CD4-positive, alpha-beta T cell treated with Interleukin-21 for 1 hour (primary cell): ENCODE measurements around the gene MAPK4.
"Not testable (repeated sequence)": the region's sequence is repeated elsewhere in the genome, so short reads cannot be mapped to it uniquely, and the experiment has no call there.

Experiments used
- DNase-seq: peaks from one replicate; pipeline ENCODE4 v3.0.0-alpha.2; 2020

The MAPK4 gene

DNA sequence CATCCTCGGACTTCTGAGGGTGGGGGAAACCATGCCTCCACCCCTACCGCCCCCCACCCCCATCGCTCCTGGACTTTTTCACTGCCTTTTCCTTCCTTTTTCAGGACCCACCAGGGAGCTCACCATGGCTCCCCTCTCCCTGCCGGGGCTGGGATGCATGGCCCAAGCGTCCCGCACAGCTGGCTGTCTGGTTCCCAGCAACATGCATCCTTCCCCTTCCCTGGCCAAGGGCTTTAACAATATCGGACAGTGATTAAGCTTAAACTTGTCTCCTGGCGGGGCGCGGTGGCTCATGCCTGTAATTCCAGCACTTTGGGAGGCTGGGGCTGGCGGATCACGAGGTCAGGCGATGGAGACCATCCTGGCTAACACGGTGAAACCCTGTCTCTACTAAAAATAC, 215.8 kb downstream of the MAPK4 start:
- no peak for DNase-seq

DNA sequence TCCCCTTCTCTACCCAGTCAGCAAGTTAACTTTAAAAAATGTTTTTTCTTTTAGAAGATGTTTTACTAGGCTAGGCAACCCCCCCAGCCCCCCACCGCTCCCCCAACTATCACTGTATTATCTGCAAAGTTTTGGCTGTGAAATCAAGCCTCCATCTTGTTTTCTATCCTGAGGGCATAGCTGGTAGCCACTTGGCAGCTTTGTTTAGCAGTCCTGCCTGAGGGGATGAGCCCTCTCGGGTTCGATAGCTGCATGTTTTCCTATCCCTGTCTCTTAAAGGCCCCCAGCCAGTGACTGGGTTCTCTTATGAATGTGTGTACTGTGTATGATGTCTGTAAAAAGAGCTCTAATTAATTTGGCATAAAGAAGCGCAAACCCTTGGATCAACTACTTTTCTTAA, 216.5 kb downstream of the MAPK4 start:
- DNase-seq: no peak

DNA sequence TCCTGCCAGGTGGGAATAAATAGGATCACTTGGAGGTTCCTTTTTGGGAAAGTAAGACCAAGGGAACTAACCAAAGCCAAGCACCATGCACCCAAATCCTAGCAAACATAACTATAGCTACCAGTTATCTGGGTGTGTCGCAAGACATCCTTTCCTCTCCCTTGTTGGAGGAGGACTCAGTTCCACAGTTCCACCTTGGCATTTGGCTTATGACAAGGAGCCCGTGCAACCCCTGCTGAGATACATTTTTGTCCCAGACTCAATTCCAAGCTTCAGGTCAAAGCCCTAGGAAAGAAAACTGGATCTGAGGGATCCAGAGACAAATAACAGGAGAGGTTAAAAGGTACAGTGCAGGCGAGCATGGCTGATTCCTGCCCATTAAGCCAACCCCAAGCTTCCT, 219.1 kb downstream of the MAPK4 start:
- DNase-seq: not testable (repeated sequence)
